Naive thymus-derived CD4-positive, alpha-beta T cell (primary cell): ENCODE results near the gene THNSL1. TPM values are rescaled to one million over a fixed set of nuclear protein-coding genes. Genes with fewer than 3 reads are reported as not detected.

ENCODE experiments used
- ATAC-seq: fragments of 150-1000 bp; cut with Tn5 transposase; 2 replicates; pipeline ENCODE4 v1.10.0; 2021; ENCODE audit warnings: mild to moderate bottlenecking, moderate library complexity
- CTCF ChIA-PET: fragments of 350-600 bp; sonication (Branson Sonifier 250); formaldehyde crosslinking; loops from one replicate; lab custom pipeline; 2021; ENCODE audit warnings: antibody characterized with exemption; lab: Charles Lee
- POLR2A ChIA-PET: fragments of 350-600 bp; sonication (Branson Sonifier 250); formaldehyde crosslinking; loops from one replicate; lab custom pipeline; 2021; ENCODE audit warnings: antibody characterized with exemption, inconsistent platforms; lab: Charles Lee
- DNase-seq, 9 donors: peaks; one replicate each; pipeline versions ENCODE4 v3.0.0 to v3.0.0-alpha.2; 2020 to 2022; ENCODE audit warnings: mixed read lengths in 1 of 9
- H3K27ac ChIP-seq: one replicate; pipeline ENCODE4 v1.7.0; 2013; ENCODE audit warnings: mild to moderate bottlenecking, low read depth, low read length, moderate library complexity
- H3K27me3 ChIP-seq, 2 donors: one replicate each; pipeline ENCODE4 v1.7.0; 2013; ENCODE audit warnings: low read length in 2 of 2, mild to moderate bottlenecking in 2 of 2, moderate library complexity in 2 of 2; ENCODE audit not compliant: control insufficient read depth in 2 of 2, insufficient read depth in 2 of 2
- H3K36me3 ChIP-seq, 3 experiments: 1 replicate in 2 of 3; 2 replicates in 1 of 3; pipeline ENCODE4 v1.7.0; 2013; ENCODE audit warnings: low read length in 3 of 3, mild to moderate bottlenecking in 3 of 3, moderate library complexity in 1 of 3; ENCODE audit not compliant: insufficient read depth in 3 of 3, control insufficient read depth in 2 of 3
- H3K4me1 ChIP-seq, 2 donors: one replicate each; pipeline ENCODE4 v1.7.0; 2013; ENCODE audit warnings: low read length in 2 of 2, mild to moderate bottlenecking in 2 of 2, moderate library complexity in 1 of 2; ENCODE audit not compliant: control insufficient read depth in 2 of 2, insufficient read depth in 2 of 2
- H3K4me3 ChIP-seq: 2 replicates; pipeline ENCODE4 v1.7.0; 2013; ENCODE audit warnings: mild to moderate bottlenecking, low read length
- H3K9me3 ChIP-seq, 3 experiments: 1 replicate in 2 of 3; 2 replicates in 1 of 3; pipeline ENCODE4 v1.7.0; 2013; ENCODE audit warnings: low read length in 3 of 3; ENCODE audit not compliant: control insufficient read depth in 2 of 3
- H3K27ac Mint-ChIP-seq, 9 donors: one replicate each; pipeline ENCODE4 v1.8.0; 2020 to 2022; ENCODE audit warnings: mixed read lengths in 9 of 9, mild to moderate bottlenecking in 8 of 9, moderate library complexity in 5 of 9, inconsistent platforms in 2 of 9
- H3K27me3 Mint-ChIP-seq, 5 donors: one replicate each; pipeline ENCODE4 v1.8.0; 2021 to 2022; ENCODE audit warnings: mixed read lengths in 5 of 5, mild to moderate bottlenecking in 1 of 5
- H3K36me3 Mint-ChIP-seq, 5 donors: one replicate each; pipeline ENCODE4 v1.8.0; 2020 to 2022; ENCODE audit warnings: mixed read lengths in 5 of 5, mild to moderate bottlenecking in 3 of 5, inconsistent platforms in 1 of 5
- H3K4me1 Mint-ChIP-seq, 7 donors: one replicate each; pipeline ENCODE4 v1.8.0; 2020 to 2022; ENCODE audit warnings: mixed read lengths in 7 of 7, mild to moderate bottlenecking in 3 of 7, inconsistent platforms in 1 of 7
- H3K4me3 Mint-ChIP-seq, 10 donors: one replicate each; pipeline ENCODE4 v1.8.0; 2020 to 2022; ENCODE audit warnings: mild to moderate bottlenecking in 10 of 10, mixed read lengths in 10 of 10, moderate library complexity in 6 of 10, inconsistent platforms in 2 of 10
- H3K9me3 Mint-ChIP-seq, 11 donors: one replicate each; pipeline ENCODE4 v1.8.0; 2020 to 2022; ENCODE audit warnings: mixed read lengths in 11 of 11, mild to moderate bottlenecking in 4 of 11, inconsistent platforms in 1 of 11, moderate library complexity in 1 of 11
- intact Hi-C, 2 donors: fragments of 100-400 bp; cut with micrococcal nuclease; formaldehyde crosslinking; loops; one replicate each; pipeline ENCODE4 v1.15.1; 2023
- polyA plus RNA-seq, 2 donors: library from polyadenylated mRNA; unstranded; fragments of 300-500 nt; fragmentation: Illumina TruSeq; gene quantifications; one replicate each; pipeline ENCODE4 v1.2.3, GENCODE V29; 2021
- total RNA-seq, 6 experiments: library from RNA in 5 of 6; stranded (reverse) in 5 of 6; gene quantifications; 1 replicate in 5 of 6; 2 replicates in 1 of 6; pipeline ENCODE4 v1.2.3 and lab custom pipeline; 2021 to 2026

Gene THNSL1
- total and polyA plus RNA-seq, 7 experiments from 2014 or later = 1.4 to 13.4 (median 8.0) TPM

DNA sequence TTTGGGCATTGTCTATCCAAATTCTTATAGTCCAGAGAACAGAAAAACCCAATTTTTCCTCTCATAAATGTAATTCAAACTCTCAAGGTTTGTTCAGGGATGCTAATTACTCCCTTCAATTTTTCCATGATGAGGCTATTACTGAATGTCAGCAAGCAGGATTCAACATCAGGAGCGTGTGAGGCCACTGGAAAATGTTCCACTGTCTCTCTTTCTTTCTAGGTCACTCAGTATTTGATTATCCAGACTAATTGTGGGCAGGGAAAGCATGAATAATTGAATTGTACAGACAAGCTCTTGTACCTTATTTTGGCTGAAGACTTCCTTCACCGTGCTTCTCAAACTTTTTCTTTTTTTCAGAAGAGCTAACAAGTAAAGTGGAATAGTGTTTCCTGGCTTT lies 30.7 kb downstream of the THNSL1 start:
- no peaks in the 10 kb centered on the region for H3K27me3 ChIP-seq
- H3K4me1 ChIP-seq = no peaks in the 10 kb centered on the region
- intact Hi-C loops = no loop called here
- no peak for DNase-seq
- CTCF ChIA-PET = no interaction called here
- Mint-ChIP-seq H3K27me3 (peaks cover 34 to 54% (median 48%) of the 10 kb centered on the region in 5 donors), H3K36me3 (no peaks in the 10 kb centered on the region), H3K4me3 (no peak overlapping the region), H3K27ac (no peak overlapping the region), H3K4me1 (peaks cover 0 to 1% (median 0%) of the 10 kb centered on the region in 7 donors), H3K9me3 (peaks cover 0 to 6% (median 0%) of the 10 kb centered on the region in 11 donors)
- H3K36me3 ChIP-seq = no peaks in the 10 kb centered on the region
- POLR2A ChIA-PET = no interaction called here
- no peak overlapping the region for H3K27ac ChIP-seq
- ATAC-seq = no peak
- H3K9me3 ChIP-seq = no peaks in the 10 kb centered on the region
- H3K4me3 ChIP-seq = no peak overlapping the region

DNA sequence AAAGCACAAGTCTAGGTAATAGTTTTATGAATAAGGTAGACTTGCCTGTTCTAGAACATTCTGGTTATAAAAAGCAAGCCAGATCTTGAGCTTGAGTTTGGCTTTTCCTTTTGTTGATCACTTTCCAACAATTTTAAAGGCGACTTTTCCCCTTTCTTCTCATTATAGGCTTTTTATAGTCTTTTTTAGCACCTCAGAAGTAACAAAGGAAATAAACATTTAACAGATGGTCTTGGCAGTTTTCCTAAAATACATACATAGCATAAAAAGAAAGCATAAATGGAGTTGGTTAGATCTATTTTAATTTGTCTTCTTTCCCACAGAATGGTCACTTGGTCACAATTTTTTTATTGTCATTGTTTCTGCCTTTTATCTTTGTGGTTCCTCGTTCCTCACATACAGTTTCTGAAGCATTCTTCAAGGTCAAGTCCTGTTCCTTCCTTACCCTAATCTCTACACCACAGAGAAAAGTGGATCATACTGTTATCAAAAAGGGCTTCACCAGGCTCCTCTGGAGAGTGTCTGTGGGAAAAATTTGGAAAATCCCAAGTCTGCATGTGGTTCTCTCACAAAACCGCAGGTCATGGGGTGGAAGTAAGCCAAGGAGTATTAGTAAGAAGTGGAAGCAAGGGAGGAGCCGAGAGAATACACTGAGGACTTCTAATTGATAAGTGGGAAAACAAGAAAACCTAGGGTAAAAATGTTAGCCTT lies 31.3 kb downstream of the THNSL1 start:
- ChIA-PET CTCF (no interaction called here), POLR2A (no interaction called here)
- ATAC-seq (no peak), DNase-seq (no peak)
- intact Hi-C loops = no loop called here
- Histone ChIP-seq H3K36me3 (no peaks in the 10 kb centered on the region), H3K9me3 (no peaks in the 10 kb centered on the region), H3K4me3 (no peak overlapping the region), H3K27ac (no peak overlapping the region), H3K4me1 (no peaks in the 10 kb centered on the region), H3K27me3 (no peaks in the 10 kb centered on the region)
- Mint-ChIP-seq H3K9me3 (peaks cover 0 to 6% (median 0%) of the 10 kb centered on the region in 11 donors), H3K36me3 (no peaks in the 10 kb centered on the region), H3K27me3 (peaks cover 34 to 54% (median 44%) of the 10 kb centered on the region in 5 donors), H3K4me1 (peaks cover 0 to 1% (median 0%) of the 10 kb centered on the region in 7 donors), H3K4me3 (no peak overlapping the region), H3K27ac (no peak overlapping the region)

GRCh38 chr10:25048450-25048849 lies 32.0 kb downstream of the THNSL1 start:
- Mint-ChIP-seq H3K27ac (no peak overlapping the region), H3K9me3 (peaks cover 0 to 6% (median 0%) of the 10 kb centered on the region in 11 donors), H3K27me3 (peaks cover 34 to 52% (median 44%) of the 10 kb centered on the region in 5 donors), H3K36me3 (no peaks in the 10 kb centered on the region), H3K4me1 (peaks cover 0 to 1% (median 0%) of the 10 kb centered on the region in 7 donors), H3K4me3 (no peak overlapping the region)
- H3K27ac ChIP-seq = no peak overlapping the region
- no peaks in the 10 kb centered on the region for H3K9me3 ChIP-seq
- no peak overlapping the region for H3K4me3 ChIP-seq
- no peaks in the 10 kb centered on the region for H3K4me1 ChIP-seq
- no peaks in the 10 kb centered on the region for H3K27me3 ChIP-seq
- POLR2A ChIA-PET = no interaction called here
- no peak for DNase-seq
- no peak for ATAC-seq
- intact Hi-C loops = no loop called here
- no peaks in the 10 kb centered on the region for H3K36me3 ChIP-seq
- CTCF ChIA-PET = no interaction called here

GRCh38 chr10:25049966-25050365 lies 33.6 kb downstream of the THNSL1 start:
- peaks cover 0 to 6% (median 0%) of the 10 kb centered on the region in 11 donors for H3K9me3 Mint-ChIP-seq
- intact Hi-C loops = no loop called here
- ChIA-PET CTCF (no interaction called here), POLR2A (no interaction called here)
- peak overlapping the region in 1 of 9 donors; percentile 18 for H3K27ac Mint-ChIP-seq
- DNase-seq = no peak
- Histone ChIP-seq H3K36me3 (no peaks in the 10 kb centered on the region), H3K4me1 (no peaks in the 10 kb centered on the region), H3K27ac (no peak overlapping the region), H3K4me3 (no peak overlapping the region), H3K27me3 (no peaks in the 10 kb centered on the region), H3K9me3 (no peaks in the 10 kb centered on the region)
- ATAC-seq = no peak
- no peaks in the 10 kb centered on the region for H3K36me3 Mint-ChIP-seq
- H3K4me1 Mint-ChIP-seq = peaks cover 0 to 1% (median 0%) of the 10 kb centered on the region in 7 donors
- no peak overlapping the region for H3K4me3 Mint-ChIP-seq
- peaks cover 28 to 37% (median 32%) of the 10 kb centered on the region in 5 donors for H3K27me3 Mint-ChIP-seq

DNA sequence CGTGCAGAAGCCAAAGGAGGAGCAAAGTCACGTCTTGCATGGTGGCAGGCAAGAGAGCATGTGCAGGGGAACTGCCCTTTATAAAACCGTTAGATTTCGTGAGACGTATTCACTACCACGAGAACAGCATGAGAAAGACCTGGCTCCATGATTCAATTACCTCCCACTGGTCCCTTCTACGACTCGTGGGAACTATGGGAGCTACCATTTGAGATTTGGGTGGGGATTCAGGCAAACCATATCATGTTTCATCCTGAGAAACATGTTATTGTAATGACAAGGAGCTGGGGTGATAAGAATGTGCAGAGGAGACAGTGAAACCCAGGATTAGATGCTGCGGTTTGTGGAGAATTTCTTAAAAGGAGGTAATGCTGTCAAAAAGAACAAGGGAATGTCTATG lies 34.0 kb downstream of the THNSL1 start:
- no peaks in the 10 kb centered on the region for H3K27me3 ChIP-seq
- ChIA-PET POLR2A (no interaction called here), CTCF (no interaction called here)
- ATAC-seq = no peak
- Mint-ChIP-seq H3K27me3 (peaks cover 27 to 36% (median 29%) of the 10 kb centered on the region in 5 donors), H3K4me1 (peaks cover 0 to 1% (median 0%) of the 10 kb centered on the region in 7 donors), H3K36me3 (no peaks in the 10 kb centered on the region), H3K4me3 (no peak overlapping the region), H3K27ac (peak overlapping the region in 1 of 9 donors; percentile 1), H3K9me3 (peaks cover 0 to 6% (median 0%) of the 10 kb centered on the region in 11 donors)
- intact Hi-C loops = no loop called here
- no peaks in the 10 kb centered on the region for H3K9me3 ChIP-seq
- no peak overlapping the region for H3K27ac ChIP-seq
- no peaks in the 10 kb centered on the region for H3K4me1 ChIP-seq
- H3K4me3 ChIP-seq = no peak overlapping the region
- DNase-seq = no peak
- H3K36me3 ChIP-seq = no peaks in the 10 kb centered on the region

DNA sequence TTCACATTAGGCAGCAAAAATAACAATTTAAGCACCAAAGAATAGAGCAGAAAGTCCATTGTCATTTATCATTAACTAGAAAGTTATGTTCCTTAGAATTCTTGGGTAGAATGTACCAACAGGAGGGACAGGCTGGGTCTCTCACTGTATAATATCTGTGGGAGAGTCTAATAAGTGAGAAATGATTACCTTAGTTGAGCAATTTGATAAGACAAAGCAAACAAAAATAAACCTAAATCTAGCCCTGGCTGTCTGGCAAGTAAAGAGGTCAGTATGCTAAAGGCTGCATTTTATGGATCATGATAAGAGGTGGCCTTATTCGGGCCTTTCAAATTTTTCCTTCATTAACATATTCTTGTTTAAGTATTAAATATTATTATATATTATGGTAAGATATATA lies 35.6 kb downstream of the THNSL1 start:
- peaks cover 0 to 6% (median 0%) of the 10 kb centered on the region in 11 donors for H3K9me3 Mint-ChIP-seq
- CTCF ChIA-PET = no interaction called here
- ATAC-seq = no peak

GRCh38 chr10:25056726-25057125 lies 40.3 kb downstream of the THNSL1 start:
- H3K27me3 Mint-ChIP-seq = peaks cover 0 to 4% (median 0%) of the 10 kb centered on the region in 5 donors
- H3K4me1 ChIP-seq = no peaks in the 10 kb centered on the region
- no peak for ATAC-seq
- no peak overlapping the region for H3K27ac Mint-ChIP-seq
- H3K27ac ChIP-seq = no peak overlapping the region
- peaks cover 0 to 1% (median 0%) of the 10 kb centered on the region in 11 donors for H3K9me3 Mint-ChIP-seq
- ChIA-PET CTCF (no interaction called here), POLR2A (no interaction called here)
- intact Hi-C loops = no loop called here
- H3K36me3 Mint-ChIP-seq = no peaks in the 10 kb centered on the region
- peaks cover 0 to 3% (median 0%) of the 10 kb centered on the region in 7 donors for H3K4me1 Mint-ChIP-seq
- no peak for DNase-seq
- H3K36me3 ChIP-seq = no peaks in the 10 kb centered on the region
- no peaks in the 10 kb centered on the region for H3K9me3 ChIP-seq
- no peaks in the 10 kb centered on the region for H3K27me3 ChIP-seq
- H3K4me3 Mint-ChIP-seq = no peak overlapping the region
- H3K4me3 ChIP-seq = no peak overlapping the region

More for the DNA sequence above, 35.6 kb downstream of the THNSL1 start:
- Mint-ChIP-seq H3K27ac (no peak overlapping the region), H3K27me3 (peaks cover 22 to 33% (median 27%) of the 10 kb centered on the region in 5 donors), H3K4me1 (peaks cover 0 to 1% (median 0%) of the 10 kb centered on the region in 7 donors), H3K4me3 (no peak overlapping the region), H3K36me3 (no peaks in the 10 kb centered on the region)
- Histone ChIP-seq H3K27ac (no peak overlapping the region), H3K4me1 (no peaks in the 10 kb centered on the region), H3K9me3 (no peaks in the 10 kb centered on the region), H3K4me3 (no peak overlapping the region), H3K36me3 (no peaks in the 10 kb centered on the region), H3K27me3 (no peaks in the 10 kb centered on the region)
- intact Hi-C loops = no loop called here
- POLR2A ChIA-PET = no interaction called here
- no peak for DNase-seq
